Measurements from ENCODE around the gene ADTRP.

GRCh38 chr6:11714798-11715285 lies 63.8 kb downstream of the ADTRP start:
- TF ChIP-seq, protein P1, sequence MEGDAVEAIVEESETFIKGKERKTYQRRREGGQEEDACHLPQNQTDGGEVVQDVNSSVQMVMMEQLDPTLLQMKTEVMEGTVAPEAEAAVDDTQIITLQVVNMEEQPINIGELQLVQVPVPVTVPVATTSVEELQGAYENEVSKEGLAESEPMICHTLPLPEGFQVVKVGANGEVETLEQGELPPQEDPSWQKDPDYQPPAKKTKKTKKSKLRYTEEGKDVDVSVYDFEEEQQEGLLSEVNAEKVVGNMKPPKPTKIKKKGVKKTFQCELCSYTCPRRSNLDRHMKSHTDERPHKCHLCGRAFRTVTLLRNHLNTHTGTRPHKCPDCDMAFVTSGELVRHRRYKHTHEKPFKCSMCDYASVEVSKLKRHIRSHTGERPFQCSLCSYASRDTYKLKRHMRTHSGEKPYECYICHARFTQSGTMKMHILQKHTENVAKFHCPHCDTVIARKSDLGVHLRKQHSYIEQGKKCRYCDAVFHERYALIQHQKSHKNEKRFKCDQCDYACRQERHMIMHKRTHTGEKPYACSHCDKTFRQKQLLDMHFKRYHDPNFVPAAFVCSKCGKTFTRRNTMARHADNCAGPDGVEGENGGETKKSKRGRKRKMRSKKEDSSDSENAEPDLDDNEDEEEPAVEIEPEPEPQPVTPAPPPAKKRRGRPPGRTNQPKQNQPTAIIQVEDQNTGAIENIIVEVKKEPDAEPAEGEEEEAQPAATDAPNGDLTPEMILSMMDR (IDR thresholded peaks at IDR 0.05; ENCODE audit: insufficient read depth, low read depth, low read length): no peak
- TF ChIP-seq EZH2 (IDR thresholded peaks at IDR 0.05; ENCODE audit: insufficient read depth, low read length): no peak

Data from astrocyte (in vitro differentiated cells and primary cell).